ENCODE measurements around the gene GLCE.

GRCh38 chr15:69150336-69150735 lies 10.1 kb upstream of the GLCE start:
- no peak for TF ChIP-seq CTCF (conservative IDR thresholded peaks at IDR 0.05 in 1 of 2, IDR thresholded peaks at IDR 0.05 in 1 of 2; ENCODE audit: low read depth in 1 of 2, low read length in 2 of 2)
- no peak for TF ChIP-seq EZH2 (IDR thresholded peaks at IDR 0.05; ENCODE audit: low read length, missing control alignments)

Data from fibroblast of lung (primary cell).